ENCODE results near the gene CEACAM1. TPM values are rescaled to one million over a fixed set of nuclear protein-coding genes. Genes with fewer than 3 reads are reported as not detected.

CEACAM1 gene
- total and polyA plus RNA-seq, 2 of the 13 experiments (the other 11 are each of a cell fraction or from before 2014, with no cell fraction given): 13.5 to 332 TPM

DNA sequence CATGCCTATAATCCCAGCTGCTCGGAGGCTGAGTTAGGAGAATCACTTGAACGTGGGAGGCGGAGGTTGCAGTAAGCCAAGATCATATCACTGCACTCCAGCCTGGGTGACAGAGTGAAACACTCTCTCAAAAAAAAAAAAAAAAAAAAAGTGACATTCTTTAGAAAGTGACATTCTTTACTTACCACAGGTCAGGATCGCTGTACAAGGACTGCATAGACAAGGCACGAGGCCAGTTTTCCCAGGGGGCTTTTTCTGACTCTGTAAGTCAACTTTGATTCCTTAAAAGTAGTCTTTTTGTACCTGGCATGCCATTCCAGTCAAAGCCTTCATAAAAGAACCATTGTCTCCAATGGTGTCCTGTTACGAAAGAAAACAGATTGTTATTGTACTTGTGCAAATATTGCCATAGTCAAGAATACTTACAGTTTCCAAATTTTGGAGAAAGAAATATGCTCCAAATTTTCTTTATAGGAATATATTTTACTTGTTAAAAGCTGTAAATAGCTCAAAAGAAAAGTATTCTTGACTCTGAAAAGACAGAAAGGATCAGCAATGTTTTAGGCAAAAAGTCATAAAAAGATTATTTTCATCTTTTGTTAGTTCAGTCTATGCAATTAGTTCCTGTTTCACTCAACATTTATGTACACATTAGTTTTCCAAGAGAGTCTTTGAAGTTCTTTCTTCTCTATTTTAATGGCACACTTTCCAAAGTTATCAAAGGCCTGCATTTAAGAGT, 39.3 kb downstream of the CEACAM1 start (continued):
- TF ChIP-seq, protein P1, sequence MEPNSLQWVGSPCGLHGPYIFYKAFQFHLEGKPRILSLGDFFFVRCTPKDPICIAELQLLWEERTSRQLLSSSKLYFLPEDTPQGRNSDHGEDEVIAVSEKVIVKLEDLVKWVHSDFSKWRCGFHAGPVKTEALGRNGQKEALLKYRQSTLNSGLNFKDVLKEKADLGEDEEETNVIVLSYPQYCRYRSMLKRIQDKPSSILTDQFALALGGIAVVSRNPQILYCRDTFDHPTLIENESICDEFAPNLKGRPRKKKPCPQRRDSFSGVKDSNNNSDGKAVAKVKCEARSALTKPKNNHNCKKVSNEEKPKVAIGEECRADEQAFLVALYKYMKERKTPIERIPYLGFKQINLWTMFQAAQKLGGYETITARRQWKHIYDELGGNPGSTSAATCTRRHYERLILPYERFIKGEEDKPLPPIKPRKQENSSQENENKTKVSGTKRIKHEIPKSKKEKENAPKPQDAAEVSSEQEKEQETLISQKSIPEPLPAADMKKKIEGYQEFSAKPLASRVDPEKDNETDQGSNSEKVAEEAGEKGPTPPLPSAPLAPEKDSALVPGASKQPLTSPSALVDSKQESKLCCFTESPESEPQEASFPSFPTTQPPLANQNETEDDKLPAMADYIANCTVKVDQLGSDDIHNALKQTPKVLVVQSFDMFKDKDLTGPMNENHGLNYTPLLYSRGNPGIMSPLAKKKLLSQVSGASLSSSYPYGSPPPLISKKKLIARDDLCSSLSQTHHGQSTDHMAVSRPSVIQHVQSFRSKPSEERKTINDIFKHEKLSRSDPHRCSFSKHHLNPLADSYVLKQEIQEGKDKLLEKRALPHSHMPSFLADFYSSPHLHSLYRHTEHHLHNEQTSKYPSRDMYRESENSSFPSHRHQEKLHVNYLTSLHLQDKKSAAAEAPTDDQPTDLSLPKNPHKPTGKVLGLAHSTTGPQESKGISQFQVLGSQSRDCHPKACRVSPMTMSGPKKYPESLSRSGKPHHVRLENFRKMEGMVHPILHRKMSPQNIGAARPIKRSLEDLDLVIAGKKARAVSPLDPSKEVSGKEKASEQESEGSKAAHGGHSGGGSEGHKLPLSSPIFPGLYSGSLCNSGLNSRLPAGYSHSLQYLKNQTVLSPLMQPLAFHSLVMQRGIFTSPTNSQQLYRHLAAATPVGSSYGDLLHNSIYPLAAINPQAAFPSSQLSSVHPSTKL (CRISPR knock-in tag; IDR thresholded peaks at IDR 0.05): peak; percentile 92
- TF ChIP-seq HDAC1 (CRISPR knock-in tag; IDR thresholded peaks at IDR 0.05) (0 out of 2 replicates have a peak, but pooled peaks have one; percentile 28), MED13 (CRISPR knock-in tag; IDR thresholded peaks at IDR 0.05) (peak; percentile 36; the same call in 1 of the 2 replicates), SMC3 (IDR thresholded peaks at IDR 0.05; ENCODE audit: low read length) (peak; percentile 19), ZNF251 (CRISPR knock-in tag; IDR thresholded peaks at IDR 0.05) (no peak), NR2C2 (CRISPR knock-in tag; IDR thresholded peaks at IDR 0.05; ENCODE audit: borderline replicate concordance) (0 out of 2 replicates have a peak, but pooled peaks have one; percentile 26), THRA (CRISPR knock-in tag; IDR thresholded peaks at IDR 0.05; ENCODE audit: borderline replicate concordance) (peak; percentile 56; the same call in 1 of the 2 replicates), TEAD3 (CRISPR knock-in tag; optimal IDR thresholded peaks at IDR 0.05; ENCODE audit: borderline replicate concordance) (peak; percentile 82), ZNF121 (CRISPR knock-in tag; IDR thresholded peaks at IDR 0.05) (0 out of 2 replicates have a peak, but pooled peaks have one; percentile 10), SOX13 (IDR thresholded peaks at IDR 0.05) (peak; percentile 72), SOX13 (CRISPR knock-in tag; conservative IDR thresholded peaks at IDR 0.05 in 1 of 2, IDR thresholded peaks at IDR 0.05 in 1 of 2) (peak in 1 of 2 experiments; percentile 96; a peak in 2 of 4 replicates), SOX5 (CRISPR knock-in tag; IDR thresholded peaks at IDR 0.05; ENCODE audit: borderline replicate concordance) (peak; percentile 96), DPF2 (CRISPR knock-in tag; IDR thresholded peaks at IDR 0.05; ENCODE audit: borderline replicate concordance, low read depth) (peak; percentile 23; the same call in 1 of the 2 replicates), GATAD2A (CRISPR knock-in tag; IDR thresholded peaks at IDR 0.05) (peak; percentile 91), FOXA1 (IDR thresholded peaks at IDR 0.05) (peak; percentile 68; the same call in 1 of the 2 replicates), FOXA1 (CRISPR knock-in tag; IDR thresholded peaks at IDR 0.05) (peak; percentile 59; the same call in 1 of the 2 replicates)
- TF ChIP-seq, protein P2, sequence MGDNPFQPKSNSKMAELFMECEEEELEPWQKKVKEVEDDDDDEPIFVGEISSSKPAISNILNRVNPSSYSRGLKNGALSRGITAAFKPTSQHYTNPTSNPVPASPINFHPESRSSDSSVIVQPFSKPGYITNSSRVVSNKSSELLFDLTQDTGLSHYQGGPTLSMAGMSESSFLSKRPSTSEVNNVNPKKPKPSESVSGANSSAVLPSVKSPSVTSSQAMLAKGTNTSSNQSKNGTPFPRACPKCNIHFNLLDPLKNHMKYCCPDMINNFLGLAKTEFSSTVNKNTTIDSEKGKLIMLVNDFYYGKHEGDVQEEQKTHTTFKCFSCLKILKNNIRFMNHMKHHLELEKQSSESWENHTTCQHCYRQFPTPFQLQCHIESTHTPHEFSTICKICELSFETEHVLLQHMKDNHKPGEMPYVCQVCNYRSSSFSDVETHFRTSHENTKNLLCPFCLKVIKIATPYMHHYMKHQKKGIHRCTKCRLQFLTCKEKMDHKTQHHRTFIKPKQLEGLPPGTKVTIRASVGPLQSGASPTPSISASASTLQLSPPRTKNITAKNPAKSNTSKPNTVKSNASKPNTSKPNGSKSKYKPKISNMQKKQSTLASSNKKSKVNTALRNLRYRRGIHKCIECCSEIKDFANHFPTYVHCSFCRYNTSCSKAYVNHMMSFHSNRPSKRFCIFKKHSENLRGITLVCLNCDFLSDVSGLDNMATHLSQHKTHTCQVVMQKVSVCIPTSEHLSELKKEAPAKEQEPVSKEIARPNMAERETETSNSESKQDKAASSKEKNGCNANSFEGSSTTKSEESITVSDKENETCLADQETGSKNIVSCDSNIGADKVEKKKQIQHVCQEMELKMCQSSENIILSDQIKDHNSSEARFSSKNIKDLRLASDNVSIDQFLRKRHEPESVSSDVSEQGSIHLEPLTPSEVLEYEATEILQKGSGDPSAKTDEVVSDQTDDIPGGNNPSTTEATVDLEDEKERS (CRISPR knock-in tag; IDR thresholded peaks at IDR 0.05): no peak

Data from HepG2 (cell line).